Measurements from ENCODE around the gene MYO15A.

The MYO15A gene

DNA sequence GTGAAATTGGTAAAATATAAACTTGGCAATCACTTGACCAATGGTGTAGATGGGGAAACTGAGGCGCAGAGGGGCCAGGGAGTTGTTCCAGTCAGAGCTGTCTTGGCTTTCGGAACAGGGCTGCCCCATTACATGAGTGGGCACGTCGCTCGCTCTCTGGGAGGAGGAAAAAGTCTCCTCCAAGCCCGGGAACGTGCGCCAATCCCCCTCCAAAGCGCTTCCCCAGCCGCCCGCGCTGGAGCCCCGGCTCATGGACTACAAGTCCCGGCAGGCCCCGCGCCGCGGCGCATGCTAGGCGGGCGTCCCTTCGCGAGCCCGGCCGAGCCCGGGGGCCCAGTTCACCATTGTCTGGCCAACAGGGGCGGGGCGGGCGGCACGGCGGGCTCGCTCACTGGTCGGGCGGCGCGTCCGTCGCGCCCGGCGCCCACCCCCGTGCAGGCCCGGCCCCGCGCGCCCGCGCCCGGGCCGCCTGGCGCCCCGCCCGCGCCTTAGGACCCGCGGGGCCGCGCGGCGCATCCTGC is 116.6 kb downstream of the MYO15A start, which contains the start of gene LLGL1:
Gene LLGL1 (plus strand): TSS at position 515 of the 521 bp plus-strand sequence. CDS start 48 bp downstream, outside the sequence.
- TF ChIP-seq, protein P1, sequence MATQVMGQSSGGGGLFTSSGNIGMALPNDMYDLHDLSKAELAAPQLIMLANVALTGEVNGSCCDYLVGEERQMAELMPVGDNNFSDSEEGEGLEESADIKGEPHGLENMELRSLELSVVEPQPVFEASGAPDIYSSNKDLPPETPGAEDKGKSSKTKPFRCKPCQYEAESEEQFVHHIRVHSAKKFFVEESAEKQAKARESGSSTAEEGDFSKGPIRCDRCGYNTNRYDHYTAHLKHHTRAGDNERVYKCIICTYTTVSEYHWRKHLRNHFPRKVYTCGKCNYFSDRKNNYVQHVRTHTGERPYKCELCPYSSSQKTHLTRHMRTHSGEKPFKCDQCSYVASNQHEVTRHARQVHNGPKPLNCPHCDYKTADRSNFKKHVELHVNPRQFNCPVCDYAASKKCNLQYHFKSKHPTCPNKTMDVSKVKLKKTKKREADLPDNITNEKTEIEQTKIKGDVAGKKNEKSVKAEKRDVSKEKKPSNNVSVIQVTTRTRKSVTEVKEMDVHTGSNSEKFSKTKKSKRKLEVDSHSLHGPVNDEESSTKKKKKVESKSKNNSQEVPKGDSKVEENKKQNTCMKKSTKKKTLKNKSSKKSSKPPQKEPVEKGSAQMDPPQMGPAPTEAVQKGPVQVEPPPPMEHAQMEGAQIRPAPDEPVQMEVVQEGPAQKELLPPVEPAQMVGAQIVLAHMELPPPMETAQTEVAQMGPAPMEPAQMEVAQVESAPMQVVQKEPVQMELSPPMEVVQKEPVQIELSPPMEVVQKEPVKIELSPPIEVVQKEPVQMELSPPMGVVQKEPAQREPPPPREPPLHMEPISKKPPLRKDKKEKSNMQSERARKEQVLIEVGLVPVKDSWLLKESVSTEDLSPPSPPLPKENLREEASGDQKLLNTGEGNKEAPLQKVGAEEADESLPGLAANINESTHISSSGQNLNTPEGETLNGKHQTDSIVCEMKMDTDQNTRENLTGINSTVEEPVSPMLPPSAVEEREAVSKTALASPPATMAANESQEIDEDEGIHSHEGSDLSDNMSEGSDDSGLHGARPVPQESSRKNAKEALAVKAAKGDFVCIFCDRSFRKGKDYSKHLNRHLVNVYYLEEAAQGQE (IDR thresholded peaks at IDR 0.05; ENCODE audit: insufficient read depth in 1 of 2, low read depth in 2 of 2, low read length in 2 of 2), result no peak
- TF ChIP-seq SIN3A (IDR thresholded peaks at IDR 0.05; ENCODE audit: borderline replicate concordance, insufficient read depth, low read length), result no peak
- no peak for TF ChIP-seq POLR2AphosphoS5 (IDR thresholded peaks at IDR 0.05; ENCODE audit: low read depth, low read length)
- 0 out of 2 replicates have a peak, but pooled peaks have one; percentile 48 for TF ChIP-seq TAF1 (IDR thresholded peaks at IDR 0.05; ENCODE audit: borderline replicate concordance, insufficient read depth, low read length)
- no peak for TF ChIP-seq FOXP2 (optimal IDR thresholded peaks at IDR 0.05; ENCODE audit: borderline replicate concordance, extremely low read depth, extremely low read length, insufficient read depth)

DNA sequence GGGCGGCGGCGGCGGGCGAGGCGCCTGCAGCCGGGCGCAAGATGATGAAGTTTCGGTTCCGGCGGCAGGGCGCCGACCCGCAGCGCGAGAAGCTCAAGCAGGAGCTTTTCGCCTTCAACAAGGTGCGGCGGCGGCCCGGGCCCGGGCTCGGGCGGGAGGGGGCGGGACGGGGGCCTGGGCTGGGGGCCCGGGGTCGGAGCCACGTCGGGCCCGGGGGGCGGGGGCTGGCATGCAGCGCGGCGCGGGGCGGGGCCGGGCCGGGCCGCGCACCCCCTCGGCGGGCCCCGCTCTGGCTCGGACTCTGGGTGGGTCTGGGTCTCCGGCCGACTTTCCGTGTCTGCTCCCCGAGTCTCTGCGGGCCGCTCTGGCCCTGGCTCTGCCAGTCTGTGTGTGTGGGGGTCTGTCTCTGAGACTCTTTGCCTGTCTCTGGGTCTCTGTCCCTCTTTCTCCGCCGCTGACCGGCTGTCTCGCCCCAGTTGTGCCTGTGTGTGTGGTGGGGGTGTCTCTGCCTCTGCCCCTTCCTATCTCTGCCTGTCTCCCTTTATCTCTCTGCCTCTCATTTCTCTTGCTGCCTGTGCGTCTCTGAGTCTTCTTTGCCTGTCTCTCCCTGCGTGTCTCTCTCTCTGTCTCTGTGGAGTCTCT is 117.2 kb downstream of the MYO15A start:
- TF ChIP-seq FOXP2 (optimal IDR thresholded peaks at IDR 0.05; ENCODE audit: borderline replicate concordance, extremely low read depth, extremely low read length, insufficient read depth), result no peak
- TF ChIP-seq, protein P1 (IDR thresholded peaks at IDR 0.05; ENCODE audit: insufficient read depth in 1 of 2, low read depth in 2 of 2, low read length in 2 of 2), result no peak

DNA sequence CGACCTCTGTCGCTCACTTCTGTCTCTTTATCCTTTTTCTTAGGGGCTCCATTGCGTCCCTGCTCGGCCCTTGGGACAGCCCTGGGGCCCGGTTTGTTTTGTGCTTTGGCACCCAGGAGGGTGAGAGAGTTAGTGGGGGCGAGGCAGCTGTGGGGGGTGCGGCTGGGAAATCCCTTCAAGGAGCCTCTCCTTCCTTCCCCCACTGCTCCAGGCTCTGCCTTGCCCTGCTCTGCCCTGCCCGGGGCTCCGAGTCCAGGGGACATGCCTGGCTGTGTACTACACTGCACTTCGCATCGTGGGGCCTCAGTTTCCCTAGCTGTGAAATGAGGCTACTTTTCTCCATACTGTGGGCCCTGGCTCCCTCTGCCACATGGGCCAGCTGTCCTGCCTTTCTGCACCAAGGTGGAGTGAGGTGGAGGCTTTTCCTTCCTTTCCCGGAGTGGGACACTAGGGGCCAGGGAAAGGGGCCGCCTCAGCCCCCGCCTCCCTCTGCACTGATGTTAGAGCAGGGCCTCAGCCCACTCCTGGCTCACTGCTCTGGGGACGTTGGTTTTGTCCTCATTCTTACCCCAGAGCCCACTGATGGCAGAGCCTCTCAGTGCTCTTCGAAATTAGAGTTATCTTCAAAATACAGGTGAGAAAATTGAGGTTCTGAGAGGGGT is 117.9 kb downstream of the MYO15A start:
- TF ChIP-seq, protein P1 (IDR thresholded peaks at IDR 0.05; ENCODE audit: insufficient read depth in 1 of 2, low read depth in 2 of 2, low read length in 2 of 2), result no peak
- no peak for TF ChIP-seq POLR2AphosphoS5 (IDR thresholded peaks at IDR 0.05; ENCODE audit: low read depth, low read length)
- no peak for TF ChIP-seq FOXP2 (optimal IDR thresholded peaks at IDR 0.05; ENCODE audit: borderline replicate concordance, extremely low read depth, extremely low read length, insufficient read depth)
- TF ChIP-seq SIN3A (IDR thresholded peaks at IDR 0.05; ENCODE audit: borderline replicate concordance, insufficient read depth, low read length), result no peak
- TF ChIP-seq TAF1 (IDR thresholded peaks at IDR 0.05; ENCODE audit: borderline replicate concordance, insufficient read depth, low read length), result no peak

DNA sequence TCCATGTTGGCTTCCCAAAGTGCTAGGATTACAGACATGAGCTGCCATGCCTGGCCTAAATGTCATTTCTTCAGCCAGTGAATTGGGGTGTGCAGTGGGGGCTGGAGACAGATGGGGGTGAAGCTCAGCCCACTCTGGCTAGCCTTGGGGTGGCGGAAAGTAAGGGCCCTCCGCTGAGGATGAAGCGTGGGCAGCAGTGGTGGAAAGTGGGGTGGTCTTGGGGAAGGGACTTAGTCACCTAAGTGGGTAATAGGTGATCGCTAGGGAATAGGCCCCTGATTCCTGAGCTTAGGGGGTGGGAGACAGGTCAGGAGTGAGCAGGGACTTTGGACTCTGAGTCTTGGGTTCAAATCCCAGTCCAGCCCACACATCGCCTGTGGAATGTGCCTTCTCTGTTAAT is 119.1 kb downstream of the MYO15A start:
- TF ChIP-seq TAF1 (IDR thresholded peaks at IDR 0.05; ENCODE audit: borderline replicate concordance, insufficient read depth, low read length), result no peak
- TF ChIP-seq FOXP2 (optimal IDR thresholded peaks at IDR 0.05; ENCODE audit: borderline replicate concordance, extremely low read depth, extremely low read length, insufficient read depth), result no peak
- TF ChIP-seq POLR2AphosphoS5 (IDR thresholded peaks at IDR 0.05; ENCODE audit: low read depth, low read length), result no peak
- TF ChIP-seq, protein P1 (IDR thresholded peaks at IDR 0.05; ENCODE audit: insufficient read depth in 1 of 2, low read depth in 2 of 2, low read length in 2 of 2), result no peak
- no peak for TF ChIP-seq SIN3A (IDR thresholded peaks at IDR 0.05; ENCODE audit: borderline replicate concordance, insufficient read depth, low read length)

Data from PFSK-1 (cell line).